Measurements from ENCODE around the gene ALPL. TPM values are rescaled to one million over a fixed set of nuclear protein-coding genes. Genes with fewer than 3 reads are reported as not detected.

ALPL gene
- total RNA-seq, 2 donors from 2014 or later = 6.3 to 15.6 TPM

DNA sequence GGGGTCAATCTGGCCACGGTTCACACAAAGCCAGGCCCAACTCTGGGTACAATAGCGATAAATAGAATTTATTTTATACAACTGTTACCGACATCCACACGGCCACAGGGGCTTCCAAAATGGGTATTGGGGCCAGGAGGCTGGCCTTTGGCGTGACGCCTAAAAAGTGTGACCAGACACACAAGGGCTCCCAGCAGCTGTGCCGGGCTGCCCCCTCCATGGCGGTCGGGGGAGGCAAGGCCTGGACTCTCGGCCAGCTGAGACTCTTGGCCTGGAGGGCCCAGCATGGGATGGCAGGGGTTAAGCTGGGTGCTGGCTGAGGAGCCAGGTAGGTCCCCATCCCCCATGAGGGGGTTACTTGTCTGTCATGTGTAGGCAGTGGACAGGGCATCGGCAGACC lies 87.0 kb downstream of the ALPL start:
- H3K27me3 ChIP-seq (replicated peaks; ENCODE audit: insufficient read depth) = no peaks in the 10 kb centered on the region
- H3K4me3 ChIP-seq = no peak overlapping the region
- DNase-seq (ENCODE audit: low spot score) = no peak
- H3K36me3 ChIP-seq = no peaks in the 10 kb centered on the region
- H3K27ac ChIP-seq = no peak overlapping the region
- TF ChIP-seq POLR2A (IDR thresholded peaks at IDR 0.05) = no peak
- TF ChIP-seq, protein P1, sequence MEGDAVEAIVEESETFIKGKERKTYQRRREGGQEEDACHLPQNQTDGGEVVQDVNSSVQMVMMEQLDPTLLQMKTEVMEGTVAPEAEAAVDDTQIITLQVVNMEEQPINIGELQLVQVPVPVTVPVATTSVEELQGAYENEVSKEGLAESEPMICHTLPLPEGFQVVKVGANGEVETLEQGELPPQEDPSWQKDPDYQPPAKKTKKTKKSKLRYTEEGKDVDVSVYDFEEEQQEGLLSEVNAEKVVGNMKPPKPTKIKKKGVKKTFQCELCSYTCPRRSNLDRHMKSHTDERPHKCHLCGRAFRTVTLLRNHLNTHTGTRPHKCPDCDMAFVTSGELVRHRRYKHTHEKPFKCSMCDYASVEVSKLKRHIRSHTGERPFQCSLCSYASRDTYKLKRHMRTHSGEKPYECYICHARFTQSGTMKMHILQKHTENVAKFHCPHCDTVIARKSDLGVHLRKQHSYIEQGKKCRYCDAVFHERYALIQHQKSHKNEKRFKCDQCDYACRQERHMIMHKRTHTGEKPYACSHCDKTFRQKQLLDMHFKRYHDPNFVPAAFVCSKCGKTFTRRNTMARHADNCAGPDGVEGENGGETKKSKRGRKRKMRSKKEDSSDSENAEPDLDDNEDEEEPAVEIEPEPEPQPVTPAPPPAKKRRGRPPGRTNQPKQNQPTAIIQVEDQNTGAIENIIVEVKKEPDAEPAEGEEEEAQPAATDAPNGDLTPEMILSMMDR (IDR thresholded peaks at IDR 0.05) = no peak
- intact Hi-C loops (cut with DNase I) = no loop called here
- no peaks in the 10 kb centered on the region for H3K9me3 ChIP-seq
- no peaks in the 10 kb centered on the region for H3K4me1 ChIP-seq (replicated peaks)
- WGBS = 82% methylated on average over 11 of the region's 11 CpGs

DNA sequence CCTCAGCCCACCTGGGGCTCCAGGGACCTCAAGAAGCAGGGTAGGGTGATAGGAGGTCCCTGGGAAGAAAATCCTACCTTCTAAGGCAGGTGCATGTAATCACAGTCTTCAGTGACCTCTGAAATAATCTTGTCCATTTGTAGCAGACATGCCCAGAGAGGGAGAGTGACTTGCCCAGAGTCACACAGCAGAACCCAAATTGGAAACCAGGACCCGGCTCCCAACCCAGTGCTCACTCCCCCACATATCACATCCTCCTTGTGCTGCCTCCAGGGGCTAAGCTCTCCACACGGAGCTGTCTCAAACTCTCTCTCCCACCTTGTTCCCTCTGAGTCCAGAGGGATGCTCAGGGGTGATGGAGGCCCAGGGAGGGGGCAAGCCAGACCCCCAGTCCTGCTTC lies 87.4 kb downstream of the ALPL start:
- no peak for TF ChIP-seq POLR2A (IDR thresholded peaks at IDR 0.05)
- TF ChIP-seq, protein P1 (IDR thresholded peaks at IDR 0.05) = no peak
- TF ChIP-seq POLR2AphosphoS5 (IDR thresholded peaks at IDR 0.05) = no peak
- Histone ChIP-seq H3K36me3 (no peaks in the 10 kb centered on the region), H3K27ac (no peak overlapping the region), H3K27me3 (replicated peaks; ENCODE audit: insufficient read depth) (no peaks in the 10 kb centered on the region), H3K9me3 (no peaks in the 10 kb centered on the region), H3K4me1 (replicated peaks) (no peaks in the 10 kb centered on the region), H3K4me3 (no peak overlapping the region)
- intact Hi-C loops (cut with DNase I) = no loop called here
- WGBS = 97% methylated on average over 2 of the region's 2 CpGs
- DNase-seq (ENCODE audit: low spot score) = no peak

- Histone ChIP-seq H3K4me3 (no peak overlapping the region), H3K9me3 (no peaks in the 10 kb centered on the region), H3K4me1 (replicated peaks) (no peaks in the 10 kb centered on the region), H3K36me3 (no peaks in the 10 kb centered on the region), H3K27ac (no peak overlapping the region), H3K27me3 (replicated peaks; ENCODE audit: insufficient read depth) (no peaks in the 10 kb centered on the region)
- DNase-seq (ENCODE audit: low spot score) = no peak
- WGBS = 80% methylated on average over 19 of the region's 19 CpGs
- no peak for TF ChIP-seq POLR2A (IDR thresholded peaks at IDR 0.05)
- TF ChIP-seq, protein P1 (IDR thresholded peaks at IDR 0.05) = no peak
- intact Hi-C loops (cut with DNase I) = no loop called here
Measured at GRCh38 chr1:21597753-21598152, 88.5 kb downstream of the ALPL start.

- H3K27ac ChIP-seq = no peak overlapping the region
- 84% methylated on average over 7 of the region's 7 CpGs for WGBS
- intact Hi-C loops (cut with DNase I) = no loop called here
- TF ChIP-seq POLR2AphosphoS5 (IDR thresholded peaks at IDR 0.05) (no peak), POLR2A (IDR thresholded peaks at IDR 0.05) (no peak)
- TF ChIP-seq, protein P1 (IDR thresholded peaks at IDR 0.05) = no peak
- H3K9me3 ChIP-seq = no peaks in the 10 kb centered on the region
- H3K27me3 ChIP-seq (replicated peaks; ENCODE audit: insufficient read depth) = no peaks in the 10 kb centered on the region
- no peak for DNase-seq (ENCODE audit: low spot score)
- H3K4me1 ChIP-seq (replicated peaks) = no peaks in the 10 kb centered on the region
- H3K36me3 ChIP-seq = no peaks in the 10 kb centered on the region
- H3K4me3 ChIP-seq = no peak overlapping the region
Measured at GRCh38 chr1:21598417-21598816, 89.2 kb downstream of the ALPL start.

GRCh38 chr1:21598904-21599303 lies 89.7 kb downstream of the ALPL start:
- Histone ChIP-seq H3K36me3 (no peaks in the 10 kb centered on the region), H3K4me3 (no peak overlapping the region), H3K27me3 (replicated peaks; ENCODE audit: insufficient read depth) (no peaks in the 10 kb centered on the region), H3K9me3 (no peaks in the 10 kb centered on the region), H3K4me1 (replicated peaks) (no peaks in the 10 kb centered on the region), H3K27ac (no peak overlapping the region)
- intact Hi-C loops (cut with DNase I) = no loop called here
- no peak for TF ChIP-seq POLR2AphosphoS5 (IDR thresholded peaks at IDR 0.05)
- TF ChIP-seq, protein P1 (IDR thresholded peaks at IDR 0.05) = no peak
- TF ChIP-seq POLR2A (IDR thresholded peaks at IDR 0.05) = no peak
- DNase-seq (ENCODE audit: low spot score) = no peak
- 78% methylated on average over 8 of the region's 8 CpGs for WGBS

Data from prostate gland (tissue), 2 donors.